Natural killer cell (primary cell): Measurements from ENCODE around the gene SOX6. TPM values are rescaled to one million over a fixed set of nuclear protein-coding genes. Genes with fewer than 3 reads are reported as not detected.

Experiments
- ATAC-seq, 3 donors: fragments of 150-1000 bp in 2 of 3; fragments of 200-7000 bp in 1 of 3; cut with Tn5 transposase; 1 replicate in 1 of 3; 2 replicates in 2 of 3; pipeline ENCODE4 v1.10.0; 2021; ENCODE audit warnings: mild to moderate bottlenecking in 2 of 3, moderate library complexity in 2 of 3
- DNase-seq, 2 donors: peaks; one replicate each; pipeline versions ENCODE4 v3.0.0 to v3.0.0-alpha.2; 2013 to 2021; ENCODE audit warnings: mixed read lengths in 1 of 2
- H3K27ac ChIP-seq: one replicate; pipeline ENCODE4 v1.5.1; 2013; ENCODE audit warnings: mild to moderate bottlenecking, low read length
- H3K27me3 ChIP-seq: one replicate; pipeline ENCODE4 v1.6.1; 2013; ENCODE audit warnings: low read length; ENCODE audit not compliant: control insufficient read depth, insufficient read depth
- H3K36me3 ChIP-seq: one replicate; pipeline ENCODE4 v1.6.1; 2013; ENCODE audit warnings: low read length; ENCODE audit not compliant: control insufficient read depth, insufficient read depth
- H3K4me1 ChIP-seq: one replicate; pipeline ENCODE4 v1.6.1; 2013; ENCODE audit warnings: low read length; ENCODE audit not compliant: control insufficient read depth, insufficient read depth
- H3K4me3 ChIP-seq: one replicate; pipeline ENCODE4 v1.5.1; 2013; ENCODE audit warnings: low read length
- H3K9me3 ChIP-seq: one replicate; pipeline ENCODE4 v1.6.1; 2013; ENCODE audit warnings: low read length; ENCODE audit not compliant: control insufficient read depth, insufficient read depth
- H3K27ac Mint-ChIP-seq, 2 donors: one replicate each; pipeline ENCODE4 v1.8.0; 2022; ENCODE audit warnings: mild to moderate bottlenecking in 2 of 2, mixed read lengths in 2 of 2, moderate library complexity in 1 of 2
- H3K27me3 Mint-ChIP-seq, 2 donors: one replicate each; pipeline ENCODE4 v1.8.0; 2022; ENCODE audit warnings: low read depth in 2 of 2, mixed read lengths in 2 of 2
- H3K36me3 Mint-ChIP-seq: one replicate; pipeline ENCODE4 v1.8.0; 2022; ENCODE audit warnings: mixed read lengths
- H3K4me1 Mint-ChIP-seq, 2 donors: one replicate each; pipeline ENCODE4 v1.8.0; 2022; ENCODE audit warnings: mixed read lengths in 2 of 2
- H3K4me3 Mint-ChIP-seq: one replicate; pipeline ENCODE4 v1.8.0; 2022; ENCODE audit warnings: mild to moderate bottlenecking, moderate library complexity, mixed read lengths
- H3K9me3 Mint-ChIP-seq, 2 donors: one replicate each; pipeline ENCODE4 v1.8.0; 2022; ENCODE audit warnings: mixed read lengths in 2 of 2
- CTCF ChIP-seq: fragments of 200-600 bp; IDR thresholded peaks from one replicate; pipeline ENCODE4 v1.8.0; 2022; ENCODE audit warnings: antibody characterized with exemption
- WGBS: methylation state at CpG from one replicate; pipeline ENCODE4 v1.1.7; 2013; ENCODE audit warnings: missing lambda C conversion rate; ENCODE audit not compliant: insufficient coverage; 5-methylcytosine and 5-hydroxymethylcytosine counted together
- intact Hi-C: fragments of 100-400 bp; cut with micrococcal nuclease; formaldehyde crosslinking; loops from one replicate; pipeline ENCODE4 v1.14.2; 2022
- total RNA-seq, 4 donors: library from RNA; stranded (reverse); fragments of 120-200 nt in 1 of 4; gene quantifications; one replicate each; pipeline versions ENCODE4 v1.2.3 to v1.2.4, GENCODE V29; 2013 to 2022

SOX6 gene
- total RNA-seq, 3 donors from 2014 or later (not counting 1 experiment from before 2014, with no cell fraction given), result 0.27 TPM; not detected in 2

GRCh38 chr11:16403448-16403803 lies 47.1 kb upstream of the SOX6 start:
- ATAC-seq (no peak), DNase-seq (no peak)
- H3K4me1 ChIP-seq, result no peaks in the 10 kb centered on the region
- H3K27ac ChIP-seq, result no peak overlapping the region
- WGBS, result 71% methylated on average over 1 of the region's 2 CpGs
- no peaks in the 10 kb centered on the region for H3K9me3 ChIP-seq
- H3K27me3 Mint-ChIP-seq, result no peaks in the 10 kb centered on the region
- H3K4me3 ChIP-seq, result no peak overlapping the region
- no peak overlapping the region for H3K27ac Mint-ChIP-seq
- no peaks in the 10 kb centered on the region for H3K27me3 ChIP-seq
- no peaks in the 10 kb centered on the region for H3K4me1 Mint-ChIP-seq
- no peak overlapping the region for H3K4me3 Mint-ChIP-seq
- peaks cover 0 to 5% of the 10 kb centered on the region in 2 donors for H3K9me3 Mint-ChIP-seq
- H3K36me3 ChIP-seq, result no peaks in the 10 kb centered on the region
- H3K36me3 Mint-ChIP-seq, result no peaks in the 10 kb centered on the region
- no peak for TF ChIP-seq CTCF
- intact Hi-C loops, result no loop called here

GRCh38 chr11:16402654-16403447 lies 46.5 kb upstream of the SOX6 start:
- no peaks in the 10 kb centered on the region for H3K4me1 ChIP-seq
- no peaks in the 10 kb centered on the region for H3K4me1 Mint-ChIP-seq
- peaks cover 0 to 5% of the 10 kb centered on the region in 2 donors for H3K9me3 Mint-ChIP-seq
- no peak for TF ChIP-seq CTCF
- ATAC-seq, result no peak
- H3K4me3 ChIP-seq, result no peak overlapping the region
- no peaks in the 10 kb centered on the region for H3K27me3 Mint-ChIP-seq
- H3K4me3 Mint-ChIP-seq, result no peak overlapping the region
- H3K27me3 ChIP-seq, result no peaks in the 10 kb centered on the region
- no peak for DNase-seq
- no peak overlapping the region for H3K27ac ChIP-seq
- intact Hi-C loops, result no loop called here
- no peak overlapping the region for H3K27ac Mint-ChIP-seq
- 92% methylated on average over 5 of the region's 5 CpGs for WGBS
- no peaks in the 10 kb centered on the region for H3K36me3 Mint-ChIP-seq
- no peaks in the 10 kb centered on the region for H3K9me3 ChIP-seq
- H3K36me3 ChIP-seq, result no peaks in the 10 kb centered on the region

- DNase-seq, result no peak
- Mint-ChIP-seq H3K27me3 (no peaks in the 10 kb centered on the region), H3K36me3 (peaks cover 7% of the 10 kb centered on the region), H3K27ac (no peak overlapping the region), H3K4me3 (no peak overlapping the region), H3K9me3 (peaks cover 0 to 4% of the 10 kb centered on the region in 2 donors), H3K4me1 (no peaks in the 10 kb centered on the region)
- H3K27ac ChIP-seq, result no peak overlapping the region
- no peak overlapping the region for H3K4me3 ChIP-seq
- no peak for TF ChIP-seq CTCF
- 77% methylated on average over 1 of the region's 2 CpGs for WGBS
- intact Hi-C loops, result no loop called here
- H3K9me3 ChIP-seq, result no peaks in the 10 kb centered on the region
- ATAC-seq, result no peak
- no peaks in the 10 kb centered on the region for H3K36me3 ChIP-seq
- no peaks in the 10 kb centered on the region for H3K27me3 ChIP-seq
- H3K4me1 ChIP-seq, result no peaks in the 10 kb centered on the region
Measured at GRCh38 chr11:16397390-16397789, 41.0 kb upstream of the SOX6 start.

- Histone ChIP-seq H3K36me3 (no peaks in the 10 kb centered on the region), H3K4me1 (no peaks in the 10 kb centered on the region), H3K27ac (no peak overlapping the region), H3K9me3 (no peaks in the 10 kb centered on the region), H3K27me3 (no peaks in the 10 kb centered on the region), H3K4me3 (no peak overlapping the region)
- no peak overlapping the region for H3K4me3 Mint-ChIP-seq
- H3K27ac Mint-ChIP-seq, result no peak overlapping the region
- no peak for DNase-seq
- H3K9me3 Mint-ChIP-seq, result peaks cover 0 to 2% of the 10 kb centered on the region in 2 donors
- peaks cover 7% of the 10 kb centered on the region for H3K36me3 Mint-ChIP-seq
- H3K27me3 Mint-ChIP-seq, result no peaks in the 10 kb centered on the region
- TF ChIP-seq CTCF, result no peak
- intact Hi-C loops, result no loop called here
- no peak for ATAC-seq
- WGBS, result no CpG with 5 or more reads among the region's 1 CpG
- no peaks in the 10 kb centered on the region for H3K4me1 Mint-ChIP-seq
Measured at GRCh38 chr11:16395601-16396000, 39.3 kb upstream of the SOX6 start.
